Urinary bladder (tissue), 4 donors: ENCODE measurements around the gene INPP5E. TPM values are rescaled to one million over a fixed set of nuclear protein-coding genes. Genes with fewer than 3 reads are reported as not detected.

ENCODE experiments used
- DNase-seq: peaks from one replicate; pipeline ENCODE4 v3.0.0-alpha.2; 2015; ENCODE audit errors: extremely low spot score
- H3K27ac ChIP-seq: one replicate; pipeline ENCODE4 v1.5.1; 2013; ENCODE audit warnings: low read depth, mild to moderate bottlenecking, moderate library complexity
- H3K36me3 ChIP-seq: one replicate; pipeline ENCODE4 v1.6.1; 2013; ENCODE audit warnings: mild to moderate bottlenecking, moderate library complexity; ENCODE audit not compliant: insufficient read depth
- H3K4me1 ChIP-seq: one replicate; pipeline ENCODE4 v1.6.1; 2013; ENCODE audit warnings: mild to moderate bottlenecking, moderate library complexity; ENCODE audit not compliant: insufficient read depth
- H3K4me3 ChIP-seq: one replicate; pipeline ENCODE4 v1.5.1; 2013; ENCODE audit warnings: low read depth, low read length
- WGBS: extraction: QIAGEN DNeasy Blood & Tissue Kit; methylation state at CpG from one replicate; pipeline ENCODE4 v1.1.7; 2013; 5-methylcytosine and 5-hydroxymethylcytosine counted together
- polyA plus RNA-seq: library from polyadenylated mRNA; stranded (reverse); fragments of 200-250 nt; gene quantifications from one replicate; pipeline ENCODE4 v1.2.3, GENCODE V29; 2013
- total RNA-seq: library from RNA; depleted of rRNA; stranded (reverse); fragments of >200 nt; gene quantifications from one replicate; pipeline ENCODE4 v1.2.3, GENCODE V29; 2014
- donor health status: healthy with polysubstance abuse.
- donor health status: healthy.

Gene INPP5E, protein sequence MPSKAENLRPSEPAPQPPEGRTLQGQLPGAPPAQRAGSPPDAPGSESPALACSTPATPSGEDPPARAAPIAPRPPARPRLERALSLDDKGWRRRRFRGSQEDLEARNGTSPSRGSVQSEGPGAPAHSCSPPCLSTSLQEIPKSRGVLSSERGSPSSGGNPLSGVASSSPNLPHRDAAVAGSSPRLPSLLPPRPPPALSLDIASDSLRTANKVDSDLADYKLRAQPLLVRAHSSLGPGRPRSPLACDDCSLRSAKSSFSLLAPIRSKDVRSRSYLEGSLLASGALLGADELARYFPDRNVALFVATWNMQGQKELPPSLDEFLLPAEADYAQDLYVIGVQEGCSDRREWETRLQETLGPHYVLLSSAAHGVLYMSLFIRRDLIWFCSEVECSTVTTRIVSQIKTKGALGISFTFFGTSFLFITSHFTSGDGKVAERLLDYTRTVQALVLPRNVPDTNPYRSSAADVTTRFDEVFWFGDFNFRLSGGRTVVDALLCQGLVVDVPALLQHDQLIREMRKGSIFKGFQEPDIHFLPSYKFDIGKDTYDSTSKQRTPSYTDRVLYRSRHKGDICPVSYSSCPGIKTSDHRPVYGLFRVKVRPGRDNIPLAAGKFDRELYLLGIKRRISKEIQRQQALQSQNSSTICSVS
- total RNA-seq (5.3 TPM), polyA plus RNA-seq (12.6 TPM)

DNA sequence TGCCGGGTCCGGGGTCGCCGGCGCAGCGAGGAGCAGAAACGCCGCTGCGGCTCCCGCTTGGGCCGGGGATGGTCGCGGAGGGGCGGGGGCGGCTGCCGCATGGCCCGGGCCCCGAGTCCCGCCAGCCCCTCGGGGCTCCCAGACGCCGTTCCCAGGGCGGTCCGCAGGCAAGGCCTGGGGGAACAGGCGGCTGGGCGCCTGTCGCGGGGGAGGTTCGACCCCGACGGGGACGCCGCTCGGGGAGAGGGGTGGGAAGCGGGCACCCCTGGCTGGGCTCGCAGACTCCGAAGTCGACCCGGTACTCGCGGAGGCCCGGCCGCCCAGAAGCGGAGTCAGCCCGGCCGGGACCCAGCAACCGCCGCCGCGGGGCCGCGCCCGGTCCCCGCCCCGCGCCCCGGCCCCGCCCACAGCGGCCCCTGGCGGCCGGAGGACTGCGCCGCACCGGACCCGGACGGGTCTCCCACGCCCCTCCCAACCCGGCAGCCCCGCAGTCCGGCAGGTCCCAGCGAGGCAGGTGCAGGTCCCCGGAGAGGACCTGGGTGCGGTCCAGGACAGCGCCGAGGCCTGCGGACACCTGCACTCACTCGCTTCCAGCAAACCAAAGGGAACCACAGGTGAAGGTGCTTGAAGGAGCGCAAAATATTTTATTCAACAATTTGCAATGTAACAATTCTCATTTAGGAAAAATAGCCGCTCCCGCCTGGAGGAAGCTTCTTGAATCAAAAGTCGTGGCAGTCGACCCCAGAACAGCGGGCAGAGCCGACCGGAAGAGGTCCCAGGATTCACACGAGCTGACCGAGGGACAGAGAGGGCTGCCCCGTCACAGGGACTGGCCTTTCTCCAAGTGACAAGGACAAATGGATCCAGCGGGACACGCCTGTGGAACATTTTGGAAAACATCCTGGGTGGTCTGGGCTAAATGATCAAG lies at the start of gene INPP5E:
Gene INPP5E (minus strand): TSS at position 365 of the 928 bp plus-strand sequence. CDS start 426 bp downstream, outside the sequence.
- H3K36me3 ChIP-seq, result no peaks in the 10 kb centered on the region
- 8% methylated on average over 90 of the region's 90 CpGs for WGBS
- peak within 1 kb of the TSS; percentile 23 for H3K27ac ChIP-seq
- no peak for DNase-seq
- H3K4me1 ChIP-seq, result no peaks in the 10 kb centered on the region
- H3K4me3 ChIP-seq, result peak within 1 kb of the TSS; percentile 85

DNA sequence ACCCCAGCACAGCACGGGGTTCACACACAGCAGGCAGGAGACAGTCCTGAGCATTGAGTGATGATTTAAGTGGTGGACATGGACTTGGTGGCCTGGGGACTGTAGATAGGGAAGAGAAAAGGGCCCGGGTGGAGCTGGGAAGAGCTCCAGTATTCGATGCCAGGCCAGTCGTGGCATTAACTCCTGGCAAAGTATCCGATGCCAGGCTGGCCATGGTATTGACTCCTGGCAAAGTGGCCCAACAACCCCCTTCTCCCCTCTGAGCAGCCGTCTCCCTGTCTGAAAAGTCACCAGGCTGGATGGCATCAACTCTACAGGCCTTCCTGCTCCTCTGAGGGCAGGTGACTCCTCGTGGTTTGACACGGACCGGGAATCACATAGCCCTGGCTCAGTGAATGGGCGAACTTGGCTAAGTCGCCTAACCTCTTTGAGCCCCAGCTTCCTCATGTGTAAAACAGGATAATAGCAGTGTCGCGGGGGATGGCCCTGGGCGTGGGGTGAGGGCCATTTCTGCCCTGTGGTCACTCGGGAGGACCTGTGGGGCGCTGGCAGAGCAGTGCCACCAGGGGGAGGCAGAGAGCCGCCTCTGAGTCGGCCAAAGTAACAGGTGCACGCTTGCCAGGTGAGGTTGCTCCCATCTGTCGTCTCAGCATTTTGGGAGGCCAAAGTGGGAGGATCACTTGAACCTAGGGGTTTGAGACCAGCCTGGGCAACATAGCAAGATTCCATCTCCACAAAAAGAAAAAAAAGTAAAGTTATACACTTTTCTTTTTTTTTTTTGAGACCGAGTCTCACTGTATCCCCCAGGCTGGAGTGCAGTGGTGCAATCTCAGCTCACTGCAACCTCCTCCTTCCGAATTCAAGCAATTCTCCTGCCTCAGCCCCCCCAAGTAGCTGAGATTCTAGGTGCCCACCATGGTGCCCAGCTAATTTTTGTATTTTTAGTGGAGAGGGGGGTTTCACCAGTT lies 48.9 kb upstream of the INPP5E start:
- Histone ChIP-seq H3K4me1 (peaks cover 2% of the 10 kb centered on the region), H3K4me3 (no peak overlapping the region), H3K36me3 (no peaks in the 10 kb centered on the region), H3K27ac (no peak overlapping the region)
- 32% methylated on average over 22 of the region's 22 CpGs for WGBS
- no peak for DNase-seq

DNA sequence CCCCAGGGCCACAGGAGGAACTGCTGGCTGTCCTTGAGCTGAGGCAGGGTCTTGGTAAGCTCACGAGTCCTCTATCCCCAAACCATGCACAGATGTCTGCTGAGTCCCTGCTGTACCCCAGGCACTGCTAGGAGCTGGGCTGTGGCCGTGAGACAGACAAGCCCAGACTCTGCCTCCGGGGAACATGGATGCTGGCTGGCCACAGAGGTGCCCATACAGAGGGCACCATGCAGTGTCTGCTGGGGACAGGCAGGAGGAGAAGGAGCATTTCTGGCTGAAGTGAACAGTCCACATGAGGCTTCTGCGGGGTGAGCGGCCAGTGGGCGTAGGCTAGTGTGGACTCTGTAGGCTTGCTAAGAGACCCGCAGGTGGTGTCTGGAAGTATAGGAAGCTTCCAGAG lies 48.0 kb upstream of the INPP5E start:
- 86% methylated on average over 7 of the region's 7 CpGs for WGBS

DNA sequence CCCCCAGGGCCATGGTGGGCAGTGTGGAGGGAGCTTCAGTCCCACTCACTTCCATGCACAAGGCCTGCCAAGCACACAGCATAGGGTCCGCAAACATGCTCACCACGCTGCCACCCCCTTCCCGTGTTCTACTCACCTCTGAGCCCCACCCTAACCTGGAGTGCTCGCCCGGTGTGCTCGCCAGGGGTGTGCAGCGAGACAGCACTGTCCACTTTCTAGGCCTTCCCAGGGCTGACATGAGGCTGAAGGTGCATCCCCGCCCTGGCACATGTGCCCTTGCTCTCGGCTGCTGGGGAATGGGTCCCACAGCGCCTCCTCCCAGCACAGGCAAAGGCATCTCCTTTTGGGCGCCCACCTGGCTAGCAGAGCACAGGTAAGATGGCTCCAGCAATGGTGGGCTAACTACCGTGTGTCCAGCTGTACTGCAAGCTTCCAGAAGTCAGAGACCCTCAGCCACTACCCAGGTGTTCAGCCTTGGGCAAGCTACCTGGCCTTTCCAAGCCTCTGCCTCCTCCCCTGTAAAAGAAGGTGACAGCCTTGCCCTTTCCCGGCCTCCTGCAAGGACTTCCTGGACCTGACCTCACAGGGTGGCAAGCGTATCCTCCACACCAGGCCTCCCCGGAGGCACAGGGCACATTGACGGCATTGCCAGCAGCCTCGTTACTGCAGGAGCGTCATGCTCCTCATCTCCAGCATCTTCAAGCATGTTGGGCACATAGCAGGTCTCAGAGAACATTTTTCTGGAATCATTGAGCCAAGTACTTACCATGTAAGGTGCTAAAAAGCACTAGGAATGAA lies 47.4 kb upstream of the INPP5E start:
- no peak for DNase-seq
- Histone ChIP-seq H3K4me1 (peaks cover 2% of the 10 kb centered on the region), H3K27ac (no peak overlapping the region), H3K4me3 (no peak overlapping the region), H3K36me3 (no peaks in the 10 kb centered on the region)
- 93% methylated on average over 18 of the region's 18 CpGs for WGBS

More for the DNA sequence above, 48.0 kb upstream of the INPP5E start:
- peaks cover 2% of the 10 kb centered on the region for H3K4me1 ChIP-seq
- no peaks in the 10 kb centered on the region for H3K36me3 ChIP-seq
- H3K4me3 ChIP-seq, result no peak overlapping the region
- no peak overlapping the region for H3K27ac ChIP-seq
- DNase-seq, result no peak

DNA sequence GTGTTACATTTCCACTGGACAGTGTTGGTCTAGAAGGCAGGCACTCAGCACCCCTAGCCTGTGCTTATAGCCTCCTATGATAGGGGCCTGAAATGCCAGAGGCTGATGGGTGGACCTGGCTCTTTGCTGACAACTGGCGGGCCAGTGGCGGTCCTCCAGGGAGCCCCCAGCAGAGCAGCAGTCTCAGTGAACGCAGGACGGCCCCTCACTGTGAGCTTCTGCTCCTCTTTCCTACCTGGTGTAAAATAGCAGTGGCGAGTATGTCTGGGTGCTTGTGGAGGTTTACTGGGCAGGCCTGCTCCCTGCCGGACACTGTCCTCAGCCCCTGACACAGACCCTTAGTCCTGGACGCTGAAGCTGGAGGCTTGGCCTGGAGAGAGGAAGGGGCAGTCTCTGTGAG lies 46.5 kb upstream of the INPP5E start:
- no peaks in the 10 kb centered on the region for H3K36me3 ChIP-seq
- no peak overlapping the region for H3K4me3 ChIP-seq
- 90% methylated on average over 7 of the region's 7 CpGs for WGBS
- H3K27ac ChIP-seq, result no peak overlapping the region
- peaks cover 2% of the 10 kb centered on the region for H3K4me1 ChIP-seq
- no peak for DNase-seq

DNA sequence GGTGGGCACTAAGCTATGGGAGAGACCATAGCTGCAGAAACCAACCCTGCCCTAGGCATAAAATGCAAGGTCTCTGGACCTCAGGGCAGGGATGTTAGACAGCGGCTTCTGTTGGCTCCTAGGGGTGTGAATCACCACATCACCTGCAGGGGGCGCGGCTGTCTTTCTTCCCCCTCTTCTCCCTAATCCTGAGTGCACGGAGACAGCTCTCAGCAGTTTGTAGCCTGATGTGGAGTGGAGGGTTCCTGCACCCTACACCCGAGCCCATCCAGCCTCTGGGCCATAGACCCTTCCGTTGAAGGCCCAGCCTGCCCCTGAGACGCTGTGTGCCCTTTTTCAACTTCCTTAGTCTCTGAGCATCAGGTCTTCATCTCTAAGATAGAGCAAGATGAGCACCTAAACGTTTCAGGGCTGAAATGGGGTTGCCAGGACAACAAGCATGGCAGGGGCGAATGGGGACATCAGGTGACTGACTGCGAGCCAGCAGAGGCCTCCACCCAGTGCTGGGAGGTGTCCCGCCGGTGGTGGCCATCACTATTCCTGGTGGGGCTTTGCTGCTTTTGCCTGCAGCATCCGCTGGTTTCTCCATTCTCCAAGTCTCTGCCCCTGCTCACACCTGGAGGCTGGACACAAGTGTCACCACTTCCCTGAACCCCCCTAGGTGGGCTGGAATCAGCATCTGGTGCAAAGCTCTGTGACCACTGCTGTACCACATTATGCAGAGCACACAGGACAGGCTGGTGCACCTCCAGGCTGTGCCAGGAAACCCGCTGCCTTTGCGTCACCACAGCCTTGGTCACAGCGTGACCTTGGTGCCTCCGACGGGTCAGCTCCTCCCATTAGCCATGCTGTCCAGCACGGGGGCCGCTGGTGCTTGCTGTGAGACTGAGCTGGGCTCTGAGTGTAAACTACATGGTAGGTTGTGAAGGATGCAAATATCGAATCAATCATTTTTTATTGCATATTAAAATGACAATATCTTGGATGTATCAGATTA lies 45.7 kb upstream of the INPP5E start:
- 44% methylated on average over 21 of the region's 21 CpGs for WGBS
- no peak overlapping the region for H3K27ac ChIP-seq
- H3K4me3 ChIP-seq, result no peak overlapping the region
- no peaks in the 10 kb centered on the region for H3K36me3 ChIP-seq
- peaks cover 2% of the 10 kb centered on the region for H3K4me1 ChIP-seq
- DNase-seq, result peak; percentile 33

DNA sequence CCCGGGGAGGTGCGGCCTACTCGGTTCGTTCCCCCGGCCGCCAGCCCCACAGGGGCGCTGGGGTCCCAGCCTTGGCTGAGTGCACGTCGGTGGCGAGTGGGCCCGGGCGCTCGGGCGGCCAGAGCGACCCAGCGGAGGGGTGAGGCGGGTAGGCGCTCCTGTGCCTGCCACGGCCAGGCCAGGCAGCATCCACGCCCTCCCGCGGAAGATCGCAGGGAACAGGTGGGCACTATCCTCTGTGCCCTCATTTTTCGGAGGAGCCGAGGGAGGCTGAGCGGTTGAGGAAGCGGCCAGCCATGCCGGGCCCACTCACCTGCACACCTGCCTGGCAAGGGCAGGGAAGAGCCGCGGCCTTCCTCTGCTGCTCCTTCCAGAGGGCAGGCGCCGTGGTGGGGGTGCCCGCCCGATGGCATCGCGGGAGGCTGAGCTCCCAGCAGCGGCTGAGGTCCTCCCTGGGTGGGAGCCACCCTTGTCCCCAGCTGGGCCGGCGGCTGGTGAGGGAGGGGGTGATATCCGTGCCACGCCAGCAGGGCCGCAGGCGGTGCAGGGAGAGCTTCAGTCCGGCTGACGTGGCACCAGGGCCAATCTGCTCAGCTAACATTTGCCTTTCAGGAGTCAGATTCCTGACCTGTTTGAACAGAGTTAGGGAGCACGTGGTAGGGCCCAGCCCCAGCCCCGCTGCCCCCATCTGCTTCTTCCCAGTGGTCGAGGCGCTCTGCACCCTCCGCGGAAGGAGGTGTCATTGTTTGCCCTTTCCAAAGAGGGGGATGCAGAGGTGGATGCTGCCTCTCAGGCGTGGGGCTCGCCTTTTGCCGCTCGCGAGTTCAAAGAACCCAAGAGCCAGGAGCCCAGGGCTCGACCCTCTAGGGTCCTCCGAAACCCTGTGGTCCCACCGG lies 44.8 kb upstream of the INPP5E start:
- peaks cover 2% of the 10 kb centered on the region for H3K4me1 ChIP-seq
- 37% methylated on average over 59 of the region's 59 CpGs for WGBS
- H3K4me3 ChIP-seq, result peak overlapping the region; percentile 42
- no peaks in the 10 kb centered on the region for H3K36me3 ChIP-seq
- H3K27ac ChIP-seq, result peak overlapping the region; percentile 54
- DNase-seq, result no peak

DNA sequence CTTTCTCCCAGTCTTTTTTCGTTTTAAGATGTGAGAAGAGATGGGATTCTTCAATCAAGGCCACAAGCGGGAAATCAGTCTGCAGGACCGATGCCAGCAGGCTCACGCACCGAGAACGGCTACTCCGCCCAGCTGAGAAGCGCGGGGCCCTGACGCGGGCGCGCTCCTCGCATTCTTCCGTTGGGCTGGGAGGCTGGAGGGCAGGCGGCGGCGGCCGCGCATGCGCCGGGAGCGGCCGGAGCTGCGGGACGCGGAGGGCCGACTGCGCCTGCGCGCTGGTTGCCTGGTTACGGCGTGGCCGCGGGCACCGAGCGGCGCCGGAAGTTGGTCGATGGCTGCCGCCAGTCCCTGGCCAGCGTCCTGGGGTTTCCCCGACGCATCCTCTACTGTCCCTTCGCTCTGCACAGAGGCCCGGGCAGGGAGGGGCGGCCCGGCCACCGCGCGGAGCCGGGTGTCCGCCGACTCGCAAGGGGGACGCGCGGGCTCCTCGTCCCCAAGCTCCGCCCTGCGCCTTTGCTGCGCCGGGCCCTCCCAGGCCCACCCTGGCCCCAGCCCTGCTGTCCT lies 44.0 kb upstream of the INPP5E start:
- WGBS, result under 1% methylated on average over 63 of the region's 63 CpGs
- Histone ChIP-seq H3K36me3 (no peaks in the 10 kb centered on the region), H3K4me1 (peaks cover 2% of the 10 kb centered on the region), H3K27ac (peak overlapping the region; percentile 85), H3K4me3 (peak overlapping the region; percentile 42)
- DNase-seq, result peak; percentile 84

DNA sequence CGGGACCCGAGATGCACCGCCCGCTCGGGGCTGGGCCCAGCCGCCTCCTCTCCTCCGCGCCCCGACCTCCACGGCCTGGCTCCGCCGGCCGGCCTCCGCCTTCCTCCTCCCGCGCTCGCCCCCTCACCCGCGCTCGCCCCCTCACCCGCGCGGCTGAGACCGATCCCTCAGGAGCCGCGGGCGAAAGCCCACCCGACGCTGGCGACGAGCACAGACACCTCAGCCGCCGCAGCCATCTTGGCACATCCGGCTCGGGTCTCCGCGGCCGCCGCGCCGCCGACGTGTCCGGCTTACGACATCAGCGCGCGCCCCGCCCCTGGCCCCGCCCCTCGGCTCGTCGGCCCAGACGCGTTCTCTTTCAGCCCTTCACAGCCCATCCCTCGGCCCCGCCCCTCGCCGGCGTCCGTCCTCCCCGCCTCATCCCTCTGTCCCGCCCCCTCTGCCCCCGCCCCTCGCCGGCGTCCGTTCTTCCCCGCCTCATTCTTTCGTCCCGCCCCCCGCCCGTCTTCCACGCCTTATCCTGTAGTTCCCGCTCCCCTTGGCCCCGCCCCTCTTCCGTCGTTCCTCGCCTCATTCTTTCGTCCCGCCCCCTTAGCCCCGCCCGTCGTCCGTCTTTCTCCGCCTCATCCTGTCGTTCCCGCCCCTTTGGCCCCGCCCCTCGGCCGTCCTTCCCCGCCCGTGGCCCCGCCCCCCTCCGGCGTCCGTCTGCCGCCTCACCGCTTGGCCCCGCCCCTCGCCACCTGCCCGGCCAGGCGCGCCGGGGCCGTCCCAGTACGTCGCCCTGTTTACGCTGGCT lies 43.3 kb upstream of the INPP5E start, which contains the start of gene SEC16A:
Gene SEC16A (minus strand): TSS at position 248 of the 796 bp plus-strand sequence. CDS start 5,425 bp downstream, outside the sequence.
- H3K4me1 ChIP-seq, result peaks cover 2% of the 10 kb centered on the region
- WGBS, result 2% methylated on average over 109 of the region's 109 CpGs
- H3K27ac ChIP-seq, result peak within 1 kb of the TSS; percentile 100
- DNase-seq, result peak; percentile 98
- peak within 1 kb of the TSS; percentile 72 for H3K4me3 ChIP-seq
- no peaks in the 10 kb centered on the region for H3K36me3 ChIP-seq
